ENCODE measurements around the gene NDUFAF5. TPM values are rescaled to one million over a fixed set of nuclear protein-coding genes. Genes with fewer than 3 reads are reported as not detected.
A peak's percentile ranks its signal among the peaks of the same experiment; 100 is the strongest.
"Not testable (repeated sequence)": the region's sequence is repeated elsewhere in the genome, so short reads cannot be mapped to it uniquely, and the experiment has no call there.

NDUFAF5 gene
- total RNA-seq, 4 donors from 2014 or later: 11.4 to 19.5 (median 14.7) TPM

DNA sequence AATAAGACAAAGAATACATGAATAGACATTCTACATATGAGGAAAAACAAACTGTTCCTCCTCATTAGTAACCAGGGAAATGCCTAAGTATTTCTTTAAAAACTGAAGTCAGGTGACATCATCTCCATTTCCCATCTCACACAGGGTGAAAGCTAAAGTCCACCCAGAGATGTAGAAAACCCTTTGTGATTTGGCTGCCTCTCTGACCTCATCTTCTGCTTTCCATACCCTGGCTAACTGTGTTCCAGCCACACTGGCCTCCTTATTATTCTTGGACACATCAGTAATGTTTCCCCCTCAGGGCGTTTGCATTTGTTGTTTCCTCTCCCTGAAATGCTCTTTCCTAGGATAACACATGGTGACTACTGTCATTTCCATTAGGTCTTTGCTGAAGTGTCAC lies 40.5 kb upstream of the NDUFAF5 start:
- no peak for ATAC-seq (ENCODE audit: low FRiP score)
- DNase-seq (ENCODE audit: low spot score): no peak
- TF ChIP-seq, protein P1, sequence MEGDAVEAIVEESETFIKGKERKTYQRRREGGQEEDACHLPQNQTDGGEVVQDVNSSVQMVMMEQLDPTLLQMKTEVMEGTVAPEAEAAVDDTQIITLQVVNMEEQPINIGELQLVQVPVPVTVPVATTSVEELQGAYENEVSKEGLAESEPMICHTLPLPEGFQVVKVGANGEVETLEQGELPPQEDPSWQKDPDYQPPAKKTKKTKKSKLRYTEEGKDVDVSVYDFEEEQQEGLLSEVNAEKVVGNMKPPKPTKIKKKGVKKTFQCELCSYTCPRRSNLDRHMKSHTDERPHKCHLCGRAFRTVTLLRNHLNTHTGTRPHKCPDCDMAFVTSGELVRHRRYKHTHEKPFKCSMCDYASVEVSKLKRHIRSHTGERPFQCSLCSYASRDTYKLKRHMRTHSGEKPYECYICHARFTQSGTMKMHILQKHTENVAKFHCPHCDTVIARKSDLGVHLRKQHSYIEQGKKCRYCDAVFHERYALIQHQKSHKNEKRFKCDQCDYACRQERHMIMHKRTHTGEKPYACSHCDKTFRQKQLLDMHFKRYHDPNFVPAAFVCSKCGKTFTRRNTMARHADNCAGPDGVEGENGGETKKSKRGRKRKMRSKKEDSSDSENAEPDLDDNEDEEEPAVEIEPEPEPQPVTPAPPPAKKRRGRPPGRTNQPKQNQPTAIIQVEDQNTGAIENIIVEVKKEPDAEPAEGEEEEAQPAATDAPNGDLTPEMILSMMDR (IDR thresholded peaks at IDR 0.05): no peak

DNA sequence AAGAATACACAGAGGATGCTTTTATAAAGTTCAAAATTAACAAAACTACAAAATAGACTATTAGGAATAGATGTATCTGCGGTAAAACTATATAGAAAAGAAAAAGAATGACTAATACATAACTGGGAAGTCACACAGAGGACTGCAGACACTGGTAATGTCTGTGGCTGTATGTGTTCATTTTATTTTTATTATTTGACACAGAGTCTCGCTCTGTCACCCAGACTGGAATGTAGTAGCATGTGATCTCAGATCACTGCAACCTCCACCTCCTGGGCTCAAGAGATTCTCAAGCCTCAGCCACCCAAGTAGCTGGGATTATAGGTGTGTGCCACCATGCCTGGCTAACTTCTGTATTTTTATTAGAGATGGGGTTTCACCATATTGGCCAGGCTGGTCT lies 39.0 kb upstream of the NDUFAF5 start:
- TF ChIP-seq, protein P1 (IDR thresholded peaks at IDR 0.05): no peak
- DNase-seq (ENCODE audit: low spot score): no peak
- ATAC-seq (ENCODE audit: low FRiP score): no peak

DNA sequence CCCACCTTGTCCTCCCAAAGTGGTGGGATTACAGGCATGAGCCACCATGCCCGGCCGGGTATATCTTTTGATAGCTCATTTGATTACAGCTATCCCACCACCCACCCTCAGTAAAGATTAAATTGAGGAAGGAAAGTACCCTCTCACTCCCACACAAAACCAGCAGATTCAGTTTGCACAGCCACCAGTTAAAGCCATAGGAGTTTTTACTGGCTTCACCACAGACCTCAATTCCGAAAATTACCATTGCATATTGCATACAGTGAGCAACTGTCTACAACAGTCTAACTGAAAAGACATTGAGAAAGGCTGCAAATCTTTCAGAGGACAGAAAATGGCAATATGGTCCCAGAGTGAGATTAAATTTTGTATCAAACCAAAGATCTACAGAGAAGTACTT lies 35.0 kb upstream of the NDUFAF5 start:
- no peak for DNase-seq (ENCODE audit: low spot score)

DNA sequence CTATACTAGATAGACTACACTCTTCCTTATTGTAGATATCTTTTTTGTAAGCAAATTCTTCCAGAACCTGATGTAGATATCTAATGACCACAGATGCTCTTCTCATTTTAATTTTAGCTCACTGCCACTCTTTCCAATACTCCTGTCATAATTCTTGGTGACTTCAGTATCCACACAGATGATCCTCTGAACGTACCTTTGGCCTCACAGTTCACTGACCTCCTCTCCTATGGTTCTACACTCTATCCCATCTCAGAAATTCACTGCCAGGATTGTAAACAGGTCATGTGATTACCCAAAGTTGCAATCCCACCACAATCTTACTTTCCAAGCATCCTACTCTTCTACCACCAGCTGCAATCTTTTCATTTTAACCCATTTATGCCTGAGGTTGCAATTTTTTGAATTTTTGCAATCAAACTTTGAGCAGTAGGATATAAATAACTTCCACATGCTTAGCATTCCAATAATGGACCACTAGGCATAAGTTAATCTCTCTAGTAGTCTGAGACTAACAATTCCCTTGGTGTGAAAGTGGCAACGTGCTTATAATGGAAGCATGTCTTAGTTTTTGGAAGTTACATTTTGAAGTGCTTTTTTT lies 31.3 kb upstream of the NDUFAF5 start:
- TF ChIP-seq, protein P1 (IDR thresholded peaks at IDR 0.05): no peak
- ATAC-seq (ENCODE audit: low FRiP score) (peak; percentile 19), DNase-seq (ENCODE audit: low spot score) (no peak)

More for the DNA sequence above, 35.0 kb upstream of the NDUFAF5 start:
- TF ChIP-seq, protein P1 (IDR thresholded peaks at IDR 0.05): no peak
- ATAC-seq (ENCODE audit: low FRiP score): no peak

DNA sequence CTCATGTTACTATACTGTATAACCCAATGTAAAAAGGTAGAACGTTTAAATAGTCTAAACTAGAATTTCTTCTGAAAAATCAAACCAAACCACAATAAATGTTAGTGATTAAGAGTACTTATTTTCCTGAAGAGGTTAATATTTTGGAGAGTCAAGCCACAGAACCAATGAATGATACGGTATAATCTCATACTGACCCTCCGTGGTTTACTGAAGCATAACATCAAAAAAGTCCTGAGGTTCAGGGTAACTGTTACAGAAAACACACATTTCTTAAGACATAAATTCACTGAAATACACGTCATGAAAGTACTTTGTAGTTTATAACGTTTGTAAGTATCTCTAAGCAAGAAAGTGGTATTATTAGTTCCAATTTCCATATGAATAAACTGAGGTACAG lies 29.0 kb upstream of the NDUFAF5 start:
- ATAC-seq (ENCODE audit: low FRiP score) (no peak), DNase-seq (ENCODE audit: low spot score) (no peak)
- TF ChIP-seq, protein P1 (IDR thresholded peaks at IDR 0.05): no peak

DNA sequence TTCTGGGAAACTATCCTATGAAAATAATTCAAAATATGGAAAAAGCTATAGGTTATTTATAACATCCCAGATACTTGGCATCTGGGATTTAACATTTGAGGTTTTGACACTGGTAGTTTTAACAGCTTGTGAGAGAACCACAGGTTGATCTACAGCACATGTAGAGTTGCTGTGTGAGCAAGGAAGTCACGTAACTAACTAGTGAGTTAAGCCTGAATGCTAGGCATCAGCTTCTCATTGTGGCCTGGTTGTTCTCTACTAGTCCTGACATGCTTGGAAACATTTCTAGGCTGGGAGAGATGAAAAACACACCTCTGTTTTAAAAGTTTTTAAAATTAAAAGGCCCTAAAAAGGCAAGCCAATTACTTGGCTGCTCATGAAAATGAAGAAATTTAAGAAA lies 28.3 kb upstream of the NDUFAF5 start:
- DNase-seq (ENCODE audit: low spot score) (no peak), ATAC-seq (ENCODE audit: low FRiP score) (no peak)
- TF ChIP-seq, protein P1 (IDR thresholded peaks at IDR 0.05): no peak

- ATAC-seq (ENCODE audit: low FRiP score) (no peak), DNase-seq (ENCODE audit: low spot score) (no peak)
- TF ChIP-seq, protein P1 (IDR thresholded peaks at IDR 0.05): no peak
Observed at GRCh38 chr20:13758884-13759283, 25.9 kb upstream of the NDUFAF5 start.

DNA sequence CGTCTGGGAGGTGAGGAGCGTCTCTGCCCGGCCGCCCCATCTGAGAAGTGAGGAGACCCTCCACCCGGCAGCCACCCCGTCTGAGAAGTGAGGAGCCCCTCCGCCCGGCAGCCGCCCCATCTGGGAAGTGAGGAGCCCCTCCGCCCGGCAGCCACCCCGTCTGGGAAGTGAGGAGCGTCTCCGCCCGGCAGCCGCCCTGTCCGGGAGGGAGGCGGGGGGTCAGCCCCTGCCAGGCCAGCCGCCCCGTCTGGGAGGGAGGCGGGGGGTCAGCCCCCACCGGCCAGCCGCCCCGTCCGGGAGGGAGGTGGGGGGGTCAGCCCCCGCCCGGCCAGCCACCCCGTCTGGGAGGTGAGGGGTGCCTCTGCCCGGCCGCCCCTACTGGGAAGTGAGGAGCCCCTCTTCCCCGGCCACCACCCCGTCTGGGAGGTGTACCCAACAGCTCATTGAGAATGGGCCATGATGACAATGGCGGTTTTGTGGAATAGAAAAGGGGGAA lies 24.3 kb upstream of the NDUFAF5 start:
- not testable (repeated sequence) for ATAC-seq (ENCODE audit: low FRiP score); DNase-seq (ENCODE audit: low spot score)
